Activated T-helper 1 cell treated with anti-CD3 and anti-CD28 coated beads, Interleukin-2, amount 50 U/mL, for 16 hours (primary cell): ENCODE results near the gene DNMT3A.
A peak's percentile ranks its signal among the peaks of the same experiment; 100 is the strongest.

Experiments
- DNase-seq, 2 donors: peaks; one replicate each; pipeline ENCODE4 v3.0.0-alpha.2; 2020; ENCODE audit warnings: low read depth in 1 of 2, low spot score in 1 of 2

Gene DNMT3A

DNA sequence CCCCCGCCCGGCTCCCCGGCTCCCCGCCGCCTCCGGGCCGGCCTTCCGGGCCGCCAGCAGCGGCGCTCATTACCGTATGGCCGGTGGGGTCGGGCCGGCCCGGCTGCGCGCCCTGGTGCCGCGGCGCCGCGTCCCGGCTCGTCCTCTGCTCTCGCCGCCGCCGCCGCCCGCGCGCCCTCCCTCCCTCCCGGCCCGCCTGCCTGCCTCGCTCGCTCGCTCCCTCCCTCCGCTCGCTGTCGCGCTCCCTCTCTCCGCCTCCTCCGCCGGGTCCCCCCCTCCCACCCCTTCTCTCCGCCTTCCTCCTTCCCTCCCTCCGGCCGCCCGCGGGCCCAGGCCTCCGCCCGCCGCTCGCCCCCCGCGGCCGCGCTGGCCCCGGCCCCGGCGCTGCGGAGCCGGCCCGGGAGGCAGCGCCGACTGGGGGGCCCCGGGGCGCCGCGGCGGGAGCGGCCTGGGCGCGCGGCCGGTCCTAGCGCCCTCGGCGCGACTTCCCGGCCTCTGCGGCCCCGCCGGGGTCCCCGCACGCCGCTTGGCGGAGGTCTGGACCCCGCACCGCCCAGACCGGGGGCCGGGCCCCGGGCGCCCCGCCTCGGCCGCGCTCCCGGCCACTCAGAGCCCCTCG lies at the start of gene DNMT3A:
Gene DNMT3A, minus strand, starts transcription at position 173 of the 619 bp plus-strand sequence. CDS start 27,941 bp downstream, outside the sequence.
- peak; percentile 36 to 55 for DNase-seq

- DNase-seq: no peak
These were observed 47.4 kb upstream of the DNMT3A start for GRCh38 chr2:25389161-25389560.

- no peak for DNase-seq
These were observed 46.8 kb upstream of the DNMT3A start for GRCh38 chr2:25388491-25388890.

DNA sequence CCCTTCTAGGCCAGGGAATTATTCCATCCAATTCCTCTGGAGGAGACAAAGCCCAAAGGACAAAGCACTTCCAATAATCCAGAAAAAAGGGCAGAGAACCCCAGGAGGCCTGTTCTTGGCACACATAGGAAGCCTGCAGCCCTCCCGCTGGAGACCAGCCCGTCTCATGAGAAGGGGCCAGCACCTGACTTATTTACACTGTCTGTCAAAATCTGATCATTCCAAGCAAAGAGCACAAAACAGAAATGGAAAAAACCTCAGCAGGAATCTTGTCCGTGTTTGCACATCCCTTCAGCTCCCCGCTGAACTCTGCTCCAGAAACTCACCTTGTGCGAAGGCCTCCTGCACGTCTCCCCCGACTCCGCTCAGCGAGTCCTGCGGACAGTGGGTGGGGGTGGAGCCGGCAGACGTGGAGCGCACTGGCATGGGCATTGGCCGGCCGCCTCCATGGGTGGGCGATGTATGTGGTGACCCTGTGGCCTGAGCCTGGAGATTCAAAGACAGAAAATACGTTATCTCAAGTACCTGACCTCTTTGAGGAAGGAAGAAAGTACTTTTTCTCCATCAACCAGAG lies 46.2 kb upstream of the DNMT3A start:
- no peak for DNase-seq

- DNase-seq: no peak
These were observed 45.5 kb upstream of the DNMT3A start for GRCh38 chr2:25386971-25387875.

- DNase-seq: no peak
These were observed 44.2 kb upstream of the DNMT3A start for GRCh38 chr2:25385910-25386309.

DNA sequence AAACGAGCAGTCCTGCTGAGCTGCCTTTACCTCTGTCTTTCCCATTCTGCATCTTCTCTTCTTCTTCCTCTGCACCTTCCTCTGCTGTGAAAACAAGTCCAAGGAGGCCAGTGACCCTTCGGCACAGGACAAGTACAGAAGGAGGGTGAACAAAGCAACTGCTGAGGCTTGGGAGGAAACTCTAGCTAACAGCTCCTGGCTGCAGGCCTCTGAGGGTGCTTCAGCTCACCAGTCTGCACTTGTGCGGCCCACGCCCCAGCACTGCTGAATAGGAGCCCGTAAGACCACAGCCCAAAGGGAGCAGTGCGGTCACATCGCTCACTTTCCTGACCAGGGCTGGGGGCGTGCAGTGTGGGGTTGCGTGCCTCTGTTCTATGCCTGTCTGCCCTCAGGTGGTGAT lies 42.1 kb upstream of the DNMT3A start:
- no peak for DNase-seq

- DNase-seq: no peak
These were observed 39.8 kb upstream of the DNMT3A start for GRCh38 chr2:25381502-25381901.

DNA sequence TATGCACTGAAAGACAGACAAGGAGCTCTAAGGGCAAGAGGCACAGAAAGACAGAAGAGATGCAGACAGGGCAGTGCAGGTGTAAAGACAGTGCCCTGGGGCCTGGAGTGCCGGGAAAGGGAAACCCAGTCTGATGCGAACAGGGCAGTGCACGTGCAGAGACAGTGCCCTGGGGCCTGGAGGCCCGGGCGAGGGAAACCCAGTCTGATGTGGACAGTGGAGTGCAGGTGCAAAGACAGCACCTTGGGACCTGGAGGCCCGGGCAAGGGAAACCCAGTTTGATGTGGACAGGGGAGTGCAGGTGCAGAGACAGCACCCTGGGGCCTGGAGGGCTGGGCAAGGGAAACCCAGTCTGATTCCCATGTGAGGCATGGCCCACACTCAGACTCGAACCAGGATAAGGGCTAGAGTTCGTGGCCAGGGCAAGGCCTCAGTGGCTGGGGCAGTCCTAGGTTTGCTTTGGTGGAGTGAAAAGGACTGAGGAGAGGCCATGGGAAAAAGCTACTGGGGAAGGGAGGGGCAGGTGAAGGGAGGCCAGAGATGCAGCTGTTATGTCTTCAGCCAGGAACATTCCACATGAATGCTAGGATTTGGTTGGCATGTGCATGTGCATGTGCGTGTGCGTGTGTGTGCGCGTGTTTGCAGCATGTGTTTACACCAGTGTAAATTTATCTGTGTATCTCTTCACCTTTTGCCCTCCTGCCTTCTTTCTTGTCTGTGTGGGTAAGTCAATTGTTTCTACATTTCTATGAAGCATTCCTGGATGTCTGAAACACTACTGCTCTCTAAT lies 39.1 kb upstream of the DNMT3A start:
- DNase-seq: no peak

DNA sequence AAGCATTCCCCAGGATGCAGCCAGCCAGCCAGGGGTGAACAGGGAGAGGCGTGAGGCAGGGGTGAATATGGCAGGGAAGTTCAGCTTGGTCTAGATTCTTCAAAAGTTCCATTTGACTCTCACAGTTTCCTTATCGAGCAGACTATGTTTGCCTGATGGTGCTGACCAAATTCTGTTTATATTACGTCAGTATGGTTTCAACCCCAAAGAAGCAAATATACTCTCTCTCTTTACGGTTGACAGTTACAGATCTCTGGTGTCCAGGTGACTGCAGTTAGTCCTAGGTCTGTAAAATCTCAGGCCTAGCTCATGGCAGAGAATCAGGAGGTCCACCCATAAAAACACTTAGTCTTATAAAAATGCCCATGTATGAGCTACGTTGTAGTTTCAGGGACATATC lies 38.3 kb upstream of the DNMT3A start:
- no peak for DNase-seq

DNA sequence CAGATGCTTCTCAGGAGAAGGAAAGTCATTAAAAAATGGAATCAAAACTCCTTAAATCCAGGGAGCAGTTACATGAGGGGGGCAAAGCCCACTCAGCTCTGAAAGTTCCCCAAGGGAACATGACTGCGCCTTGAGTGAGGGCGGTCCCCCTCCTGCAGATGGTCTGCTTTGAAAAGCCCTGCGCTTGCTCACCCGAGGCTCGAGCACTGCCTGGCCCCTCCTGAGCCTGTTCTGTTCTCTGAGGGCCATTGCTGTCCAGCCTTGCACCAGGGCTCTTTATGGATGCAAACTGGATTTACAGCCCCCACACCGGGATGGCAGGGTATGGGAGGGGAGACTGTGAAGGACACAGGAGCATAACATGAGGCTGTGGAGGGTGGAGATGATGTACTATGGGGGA lies 37.8 kb upstream of the DNMT3A start:
- DNase-seq: no peak

- no peak for DNase-seq
These were observed 37.2 kb upstream of the DNMT3A start for GRCh38 chr2:25378731-25379490.

GRCh38 chr2:25377822-25378421 lies 36.2 kb upstream of the DNMT3A start:
- DNase-seq: no peak

DNA sequence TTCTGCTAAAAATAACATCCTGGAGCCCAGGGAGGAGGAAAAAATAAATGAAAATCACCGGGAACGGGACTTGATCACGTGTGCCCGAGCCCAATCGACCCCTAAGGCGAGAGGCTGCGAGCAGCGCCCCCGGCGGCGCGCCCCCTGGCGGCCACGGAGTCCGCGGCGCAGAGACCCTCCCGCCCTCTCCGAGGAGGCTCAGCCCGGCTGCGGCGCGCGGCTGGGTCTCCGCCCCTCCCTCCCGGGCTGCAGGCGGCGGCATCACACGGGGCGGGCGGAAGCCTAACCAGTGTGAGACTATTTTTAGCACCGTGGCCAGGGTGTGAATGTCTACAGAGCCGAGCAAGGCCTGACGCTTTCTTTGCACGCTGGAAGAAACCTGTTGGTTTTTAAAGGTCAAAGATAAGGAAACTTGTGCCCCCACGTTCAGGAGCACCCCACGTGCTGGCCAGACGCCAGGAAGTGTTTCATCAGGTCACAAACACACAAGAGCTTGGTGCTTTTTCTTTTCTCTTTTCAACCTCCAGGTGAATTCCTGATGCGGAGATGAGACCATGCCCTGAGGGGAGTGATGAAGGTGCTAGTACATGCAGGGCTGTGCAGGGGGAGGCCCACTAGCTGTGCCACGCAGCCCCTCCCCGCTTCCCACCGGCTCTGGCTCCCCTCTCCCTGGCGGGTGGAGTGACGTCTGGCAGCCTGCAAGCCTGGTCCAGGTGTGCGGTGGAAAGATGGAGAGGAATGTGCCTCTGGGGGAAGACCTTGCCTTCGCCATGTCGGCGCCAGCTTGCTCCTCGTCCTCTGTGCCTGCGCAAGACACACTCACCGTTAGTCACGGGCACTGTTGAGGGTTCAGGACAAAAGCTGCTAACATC lies 35.3 kb upstream of the DNMT3A start:
- DNase-seq: peak; percentile 82 to 91

DNA sequence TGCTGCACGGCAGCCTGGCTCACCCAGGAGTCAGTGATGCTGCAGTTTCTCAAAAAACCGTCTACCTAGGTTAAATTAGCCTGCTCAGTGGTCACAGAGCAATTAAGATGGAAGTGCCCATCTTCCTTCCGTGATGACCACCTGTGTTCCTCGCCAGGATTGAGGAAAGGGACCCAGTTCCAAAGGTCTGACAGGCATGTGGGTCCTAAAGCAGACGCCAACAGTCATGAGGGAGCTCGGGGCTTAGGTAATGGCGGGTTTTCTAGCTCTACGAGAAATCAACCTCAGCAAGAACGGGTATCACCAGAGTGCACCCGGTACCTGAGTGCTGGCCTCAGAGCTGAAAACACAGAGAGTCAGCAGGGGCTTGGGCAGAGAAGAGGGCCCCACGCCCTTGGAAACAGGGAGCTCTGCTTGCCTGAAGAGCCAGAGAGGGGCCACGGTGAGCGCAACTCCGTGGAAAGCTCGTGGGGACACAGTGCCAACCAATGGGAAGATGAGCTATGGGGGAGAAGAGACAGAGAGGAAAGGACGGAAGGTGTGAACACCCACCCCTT lies 34.3 kb upstream of the DNMT3A start:
- no peak for DNase-seq

GRCh38 chr2:25375371-25375988 lies 33.8 kb upstream of the DNMT3A start:
- DNase-seq: no peak

- no peak for DNase-seq
These were observed 33.1 kb upstream of the DNMT3A start for GRCh38 chr2:25374827-25375226.

DNA sequence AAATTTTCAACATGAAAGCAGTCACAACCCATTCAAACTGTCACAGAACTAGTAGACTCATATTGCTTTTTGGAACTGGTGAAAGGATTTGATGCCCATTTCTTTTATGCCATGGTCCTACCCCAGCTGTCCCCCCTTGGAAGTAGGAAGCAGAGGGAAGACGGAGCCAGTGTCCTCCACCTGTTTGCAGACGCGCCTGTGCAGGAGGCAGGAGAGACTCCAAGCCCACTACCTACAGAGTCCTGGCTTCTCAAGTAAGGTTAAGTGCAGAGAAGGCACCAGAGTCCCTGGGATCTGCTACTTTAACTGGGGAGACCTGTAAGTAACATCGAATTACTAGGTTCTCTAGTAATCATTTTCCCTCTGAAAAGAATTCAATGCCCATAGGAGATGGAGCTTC lies 32.7 kb upstream of the DNMT3A start:
- no peak for DNase-seq
